H9 (cell line): ENCODE results near the gene MRPS34. TPM values are rescaled to one million over a fixed set of nuclear protein-coding genes. Genes with fewer than 3 reads are reported as not detected.

Source experiments
- DNase-seq: peaks from one replicate; pipeline ENCODE4 v3.0.0-alpha.2; 2017
- H2AFZ ChIP-seq: one replicate; pipeline ENCODE4 v1.6.1; 2013; ENCODE audit warnings: mild to moderate bottlenecking, low read length, control low read depth, moderate library complexity
- H2AK5ac ChIP-seq: 2 replicates; pipeline ENCODE4 v1.6.1; 2013; ENCODE audit warnings: low read length, control low read depth, mixed read lengths; ENCODE audit not compliant: insufficient read length
- H2BK120ac ChIP-seq: one replicate; pipeline ENCODE4 v1.6.1; 2013; ENCODE audit warnings: low read depth, mild to moderate bottlenecking, low read length, control low read depth, inconsistent platforms; ENCODE audit not compliant: poor library complexity, severe bottlenecking
- H2BK12ac ChIP-seq: 2 replicates; pipeline ENCODE4 v1.6.1; 2013; ENCODE audit warnings: low read length, control low read depth, mixed read lengths, low read depth; ENCODE audit not compliant: insufficient read length
- H2BK15ac ChIP-seq: 2 replicates; pipeline ENCODE4 v1.6.1; 2013; ENCODE audit warnings: low read depth, low read length, control low read depth
- H2BK20ac ChIP-seq: one replicate; pipeline ENCODE4 v1.6.1; 2013; ENCODE audit warnings: low read depth, mild to moderate bottlenecking, low read length, control low read depth, inconsistent platforms; ENCODE audit not compliant: poor library complexity, severe bottlenecking
- H2BK5ac ChIP-seq: 2 replicates; pipeline ENCODE4 v1.6.1; 2013; ENCODE audit warnings: low read length, control low read depth, mixed read lengths; ENCODE audit not compliant: insufficient read length
- H3K14ac ChIP-seq: 2 replicates; pipeline ENCODE4 v1.6.1; 2013; ENCODE audit warnings: low read length, control low read depth; ENCODE audit not compliant: insufficient read depth
- H3K18ac ChIP-seq: 2 replicates; pipeline ENCODE4 v1.6.1; 2013; ENCODE audit warnings: low read depth, mild to moderate bottlenecking, mixed read lengths, low read length, control low read depth; ENCODE audit not compliant: insufficient read length
- H3K23ac ChIP-seq: 2 replicates; pipeline ENCODE4 v1.6.1; 2013; ENCODE audit warnings: low read length, control low read depth, mixed read lengths, low read depth; ENCODE audit not compliant: insufficient read length
- H3K23me2 ChIP-seq: 2 replicates; pipeline ENCODE4 v1.6.1; 2013; ENCODE audit warnings: low read depth, mild to moderate bottlenecking, mixed read lengths, low read length, control low read depth; ENCODE audit not compliant: insufficient read length, poor library complexity, severe bottlenecking
- H3K27ac ChIP-seq: 2 replicates; pipeline ENCODE4 v1.5.1; 2013; ENCODE audit warnings: low read length, control low read depth, mixed read lengths, low read depth; ENCODE audit not compliant: insufficient read length
- H3K27me3 ChIP-seq: 2 replicates; pipeline ENCODE4 v1.6.1; 2013; ENCODE audit warnings: low read length, control low read depth, inconsistent platforms; ENCODE audit not compliant: insufficient read depth
- H3K4ac ChIP-seq: 2 replicates; pipeline ENCODE4 v1.6.1; 2013; ENCODE audit warnings: low read depth, mild to moderate bottlenecking, control low read depth, inconsistent platforms, low read length, moderate library complexity
- H3K4me1 ChIP-seq: 2 replicates; pipeline ENCODE4 v1.6.1; 2013; ENCODE audit warnings: low read length, control low read depth, inconsistent platforms; ENCODE audit not compliant: insufficient read depth
- H3K4me2 ChIP-seq: 2 replicates; pipeline ENCODE4 v1.6.1; 2013; ENCODE audit warnings: low read length, control low read depth, mixed read lengths; ENCODE audit not compliant: insufficient read length, insufficient read depth
- H3K56ac ChIP-seq: 2 replicates; pipeline ENCODE4 v1.6.1; 2013; ENCODE audit warnings: low read depth, mild to moderate bottlenecking, mixed read lengths, low read length, control low read depth; ENCODE audit not compliant: insufficient read length
- H3K79me1 ChIP-seq: 2 replicates; pipeline ENCODE4 v1.6.1; 2013; ENCODE audit warnings: low read depth, mild to moderate bottlenecking, moderate library complexity, low read length, control low read depth, inconsistent platforms; ENCODE audit not compliant: insufficient read depth, poor library complexity, severe bottlenecking
- H3K79me2 ChIP-seq: 2 replicates; pipeline ENCODE4 v1.6.1; 2013; ENCODE audit warnings: low read length, control low read depth, inconsistent platforms; ENCODE audit not compliant: insufficient read depth
- H3K9ac ChIP-seq: 2 replicates; pipeline ENCODE4 v1.6.1; 2013; ENCODE audit warnings: low read length, control low read depth, mixed read lengths; ENCODE audit not compliant: insufficient read length; ENCODE audit errors: extremely low read depth
- H3K9me3 ChIP-seq: one replicate; pipeline ENCODE4 v1.6.1; 2013; ENCODE audit warnings: low read depth, low read length, inconsistent platforms; ENCODE audit not compliant: control insufficient read depth
- H3T11ph ChIP-seq: one replicate; pipeline ENCODE4 v1.6.1; 2013; ENCODE audit warnings: mild to moderate bottlenecking, low read length, control low read depth, inconsistent platforms
- H4K20me1 ChIP-seq: one replicate; pipeline ENCODE4 v1.6.1; 2013; ENCODE audit not compliant: control insufficient read depth, insufficient read length, insufficient read depth
- H4K5ac ChIP-seq: 2 replicates; pipeline ENCODE4 v1.6.1; 2013; ENCODE audit warnings: low read depth, mild to moderate bottlenecking, mixed read lengths, low read length, control low read depth; ENCODE audit not compliant: insufficient read length
- H4K8ac ChIP-seq: replicated peaks from 2 replicates; pipeline ENCODE4 v1.6.1; 2013; ENCODE audit warnings: low read length, control low read depth, mixed read lengths, low read depth; ENCODE audit not compliant: insufficient read length
- H4K91ac ChIP-seq: 2 replicates; pipeline ENCODE4 v1.6.1; 2013; ENCODE audit warnings: low read depth, mild to moderate bottlenecking, moderate library complexity, mixed read lengths, low read length, control low read depth; ENCODE audit not compliant: insufficient read length
- H3K27ac Mint-ChIP-seq, 3 experiments: 2 replicates in 2 of 3; 3 replicates in 1 of 3; pipeline ENCODE4 v1.8.0; 2020 to 2021; ENCODE audit warnings: mixed read lengths in 3 of 3, mild to moderate bottlenecking in 1 of 3, moderate library complexity in 1 of 3
- H3K27me3 Mint-ChIP-seq: 2 replicates; pipeline ENCODE4 v1.8.0; 2021; ENCODE audit warnings: low read depth, mild to moderate bottlenecking, moderate library complexity, mixed read lengths
- H3K36me3 Mint-ChIP-seq, 3 experiments: 2 replicates in 2 of 3; 3 replicates in 1 of 3; pipeline ENCODE4 v1.8.0; 2020 to 2021; ENCODE audit warnings: low read depth in 3 of 3, mixed read lengths in 3 of 3; ENCODE audit not compliant: insufficient read depth in 1 of 3
- H3K4me1 Mint-ChIP-seq, 2 experiments: 2 replicates each; pipeline ENCODE4 v1.8.0; 2020; ENCODE audit warnings: mixed read lengths in 2 of 2
- H3K4me3 Mint-ChIP-seq, 2 experiments: 2 replicates in 1 of 2; 3 replicates in 1 of 2; pipeline ENCODE4 v1.8.0; 2020 to 2021; ENCODE audit warnings: mild to moderate bottlenecking in 2 of 2, mixed read lengths in 2 of 2, moderate library complexity in 1 of 2
- H3K9me3 Mint-ChIP-seq, 2 experiments: 2 replicates in 1 of 2; 3 replicates in 1 of 2; pipeline ENCODE4 v1.8.0; 2020; ENCODE audit warnings: mild to moderate bottlenecking in 2 of 2, mixed read lengths in 2 of 2, moderate library complexity in 1 of 2
- CTCF ChIP-seq: fragments of 200-600 bp; sonication (generic); conservative IDR thresholded peaks from 3 replicates; pipeline ENCODE4 v1.8.0; 2021; ENCODE audit warnings: antibody characterized with exemption, mild to moderate bottlenecking
- WGBS: extraction: QIAGEN DNeasy Blood & Tissue Kit; methylation state at CpG from one replicate; pipeline ENCODE4 v1.1.7; 2013; ENCODE audit warnings: missing lambda C conversion rate, low lambda C conversion rate, mixed read lengths; ENCODE audit not compliant: insufficient read length; ENCODE audit errors: extremely low coverage; 5-methylcytosine and 5-hydroxymethylcytosine counted together
- total RNA-seq: library from RNA; stranded (reverse); gene quantifications from 2 replicates; pipeline ENCODE4 v1.2.1, GENCODE V29; 2021

The MRPS34 gene
- total RNA-seq, 1 experiment from 2014 or later: 205 TPM

- H3K27me3 ChIP-seq: no peaks in the 10 kb centered on the region
- H3K4me1 Mint-ChIP-seq: peaks cover 3 to 19% of the 10 kb centered on the region in 2 experiments
- H3K79me2 ChIP-seq: no peaks in the 10 kb centered on the region; the same call in 1 of the 2 replicates
- H3T11ph ChIP-seq: no peak within 1 kb of the TSS
- peak within 1 kb of the TSS; percentile 79 for H3K14ac ChIP-seq
- peaks cover 9% of the 10 kb centered on the region for H3K23me2 ChIP-seq
- H2BK20ac ChIP-seq: no peak within 1 kb of the TSS
- peak within 1 kb of the TSS; percentile 44 for H3K18ac ChIP-seq
- no peak within 1 kb of the TSS for H3K4ac ChIP-seq
- H3K9me3 Mint-ChIP-seq: no peaks in the 10 kb centered on the region
- H4K91ac ChIP-seq: no peak within 1 kb of the TSS
- H3K27ac ChIP-seq: no peak within 1 kb of the TSS
- H2AFZ ChIP-seq: no peak within 1 kb of the TSS
- H3K36me3 Mint-ChIP-seq: peaks cover 9 to 47% (median 28%) of the 10 kb centered on the region in 3 experiments; a peak in 6 of 7 replicates
- no peak within 1 kb of the TSS for H2BK12ac ChIP-seq
- H3K56ac ChIP-seq: no peak within 1 kb of the TSS
- H3K27ac Mint-ChIP-seq: peak within 1 kb of the TSS; percentile 98 to 99 (median 99); a peak in 6 of 7 replicates
- H3K27me3 Mint-ChIP-seq: no peaks in the 10 kb centered on the region; the same call in 1 of the 2 replicates
- no peaks in the 10 kb centered on the region for H3K4me1 ChIP-seq
- H2BK15ac ChIP-seq: no peak within 1 kb of the TSS
- H2BK120ac ChIP-seq: no peak within 1 kb of the TSS
- DNase-seq: no peak
- H4K5ac ChIP-seq: no peak within 1 kb of the TSS
- no peaks in the 10 kb centered on the region for H4K20me1 ChIP-seq
- H2BK5ac ChIP-seq: no peak within 1 kb of the TSS
- peak within 1 kb of the TSS; percentile 64 for H3K4me2 ChIP-seq
- no peaks in the 10 kb centered on the region for H3K9me3 ChIP-seq
- peak within 1 kb of the TSS; percentile 66 for H3K9ac ChIP-seq
- H3K4me3 Mint-ChIP-seq: peak within 1 kb of the TSS; percentile 95 to 98
- WGBS: no CpG with 5 or more reads among the region's 53 CpGs
- H4K8ac ChIP-seq: no peak within 1 kb of the TSS
- no peak within 1 kb of the TSS for H2AK5ac ChIP-seq
- TF ChIP-seq CTCF: no peak
- peaks cover 5% of the 10 kb centered on the region for H3K79me1 ChIP-seq
- no peak within 1 kb of the TSS for H3K23ac ChIP-seq
Measured at GRCh38 chr16:1772362-1772907, 499 bp downstream of the MRPS34 start, which contains the start of gene EME2. Gene EME2 (plus strand): TSS chr16:1772810. CDS start chr16:1773228, 418 bp downstream.
